ENCODE results near the gene SEC11A. TPM values are rescaled to one million over a fixed set of nuclear protein-coding genes. Genes with fewer than 3 reads are reported as not detected.

SEC11A gene
- total RNA-seq, 1 donor from 2014 or later: 31.6 TPM

- no peaks in the 10 kb centered on the region for H3K27me3 ChIP-seq
- H3K4me1 ChIP-seq: peaks cover 0 to 19% of the 10 kb centered on the region in 2 donors
- intact Hi-C loops (cut with DNase I): loop anchor here (1.0 to 5.0 kb wide), 5 partner anchors 57 to 323 kb away; partner anchors contain the start of genes PDE8A, SEC11A and ZNF592
- TF ChIP-seq CTCF (IDR thresholded peaks at IDR 0.05): no peak
- H3K4me3 ChIP-seq: peak overlapping the region; percentile 69 to 75
- no peaks in the 10 kb centered on the region for H3K36me3 ChIP-seq
- H3K27ac ChIP-seq: peak overlapping the region; percentile 86 to 91
- H3K9me3 ChIP-seq: no peaks in the 10 kb centered on the region
- no peak for DNase-seq (ENCODE audit: low spot score in 2 of 2)
These were observed 57.0 kb downstream of the SEC11A start for GRCh38 chr15:84658788-84659411.

- H3K4me1 ChIP-seq: peaks cover 2 to 24% of the 10 kb centered on the region in 2 donors
- no peaks in the 10 kb centered on the region for H3K36me3 ChIP-seq
- peak within 1 kb of the TSS; percentile 86 to 91 for H3K27ac ChIP-seq
- peak; percentile 76 to 83 (median 81) for TF ChIP-seq CTCF (IDR thresholded peaks at IDR 0.05)
- H3K4me3 ChIP-seq: peak within 1 kb of the TSS; percentile 69 to 75
- no peaks in the 10 kb centered on the region for H3K9me3 ChIP-seq
- DNase-seq (ENCODE audit: low spot score in 2 of 2): peak; percentile 50 to 90
- intact Hi-C loops (cut with DNase I): loop anchor here (1.0 to 5.0 kb wide), 5 partner anchors 58 to 324 kb away; partner anchors contain the start of genes PDE8A, SEC11A and ZNF592
- no peaks in the 10 kb centered on the region for H3K27me3 ChIP-seq
These were observed 57.7 kb downstream of the SEC11A start, which contains the start of gene NMB for GRCh38 chr15:84658080-84658787. Gene NMB (minus strand): TSS chr15:84658199. CDS start chr15:84658152, 47 bp downstream.

- TF ChIP-seq CTCF (IDR thresholded peaks at IDR 0.05): no peak
- intact Hi-C loops (cut with DNase I): loop anchor here (1.0 to 5.0 kb wide), 5 partner anchors 59 to 325 kb away; partner anchors contain the start of genes PDE8A, SEC11A and ZNF592
- peak overlapping the region; percentile 69 to 75 for H3K4me3 ChIP-seq
- peak overlapping the region; percentile 86 to 91 for H3K27ac ChIP-seq
- H3K9me3 ChIP-seq: no peaks in the 10 kb centered on the region
- H3K36me3 ChIP-seq: no peaks in the 10 kb centered on the region
- DNase-seq (ENCODE audit: low spot score in 2 of 2): peak in 1 of 2 donors; percentile 64
- no peaks in the 10 kb centered on the region for H3K27me3 ChIP-seq
- peaks cover 7 to 29% of the 10 kb centered on the region in 2 donors for H3K4me1 ChIP-seq
These were observed 58.2 kb downstream of the SEC11A start for GRCh38 chr15:84657748-84658079.

- intact Hi-C loops (cut with DNase I): loop anchor here (5.0 kb wide), 1 partner anchor 325 kb away; the partner anchor contains the start of gene PDE8A
- Histone ChIP-seq H3K4me1 (peaks cover 9 to 37% of the 10 kb centered on the region in 2 donors), H3K27me3 (no peaks in the 10 kb centered on the region), H3K9me3 (no peaks in the 10 kb centered on the region), H3K36me3 (peaks cover 0 to 4% of the 10 kb centered on the region in 2 donors), H3K4me3 (peak overlapping the region in 1 of 2 donors; percentile 75), H3K27ac (peak overlapping the region in 1 of 2 donors; percentile 7)
- TF ChIP-seq CTCF (IDR thresholded peaks at IDR 0.05): no peak
- DNase-seq (ENCODE audit: low spot score in 2 of 2): no peak
These were observed 59.0 kb downstream of the SEC11A start for GRCh38 chr15:84656972-84657371.

GRCh38 chr15:84654689-84655453 lies 61.1 kb downstream of the SEC11A start:
- intact Hi-C loops (cut with DNase I): loop anchor here (1.0 to 5.0 kb wide), 5 partner anchors 24 to 327 kb away; partner anchors contain the start of genes ALPK3, PDE8A, SEC11A and ZSCAN2
- peak; percentile 45 to 90 for DNase-seq (ENCODE audit: low spot score in 2 of 2)
- Histone ChIP-seq H3K9me3 (no peaks in the 10 kb centered on the region), H3K4me3 (peak overlapping the region; percentile 68 to 86), H3K36me3 (peaks cover 7 to 24% of the 10 kb centered on the region in 2 donors), H3K4me1 (peaks cover 9 to 39% of the 10 kb centered on the region in 2 donors), H3K27ac (peak overlapping the region; percentile 77 to 87), H3K27me3 (no peaks in the 10 kb centered on the region)
- TF ChIP-seq CTCF (IDR thresholded peaks at IDR 0.05): peak in 2 of 3 experiments; percentile 50 to 51
